Measurements from ENCODE around the gene SPEM1.

The SPEM1 gene

GRCh38 chr17:7405350-7406234 lies 14.5 kb upstream of the SPEM1 start:
- TF ChIP-seq, protein P1, sequence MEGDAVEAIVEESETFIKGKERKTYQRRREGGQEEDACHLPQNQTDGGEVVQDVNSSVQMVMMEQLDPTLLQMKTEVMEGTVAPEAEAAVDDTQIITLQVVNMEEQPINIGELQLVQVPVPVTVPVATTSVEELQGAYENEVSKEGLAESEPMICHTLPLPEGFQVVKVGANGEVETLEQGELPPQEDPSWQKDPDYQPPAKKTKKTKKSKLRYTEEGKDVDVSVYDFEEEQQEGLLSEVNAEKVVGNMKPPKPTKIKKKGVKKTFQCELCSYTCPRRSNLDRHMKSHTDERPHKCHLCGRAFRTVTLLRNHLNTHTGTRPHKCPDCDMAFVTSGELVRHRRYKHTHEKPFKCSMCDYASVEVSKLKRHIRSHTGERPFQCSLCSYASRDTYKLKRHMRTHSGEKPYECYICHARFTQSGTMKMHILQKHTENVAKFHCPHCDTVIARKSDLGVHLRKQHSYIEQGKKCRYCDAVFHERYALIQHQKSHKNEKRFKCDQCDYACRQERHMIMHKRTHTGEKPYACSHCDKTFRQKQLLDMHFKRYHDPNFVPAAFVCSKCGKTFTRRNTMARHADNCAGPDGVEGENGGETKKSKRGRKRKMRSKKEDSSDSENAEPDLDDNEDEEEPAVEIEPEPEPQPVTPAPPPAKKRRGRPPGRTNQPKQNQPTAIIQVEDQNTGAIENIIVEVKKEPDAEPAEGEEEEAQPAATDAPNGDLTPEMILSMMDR (IDR thresholded peaks at IDR 0.05; ENCODE audit: borderline replicate concordance, control extremely low read depth, extremely low read depth, insufficient read depth, missing control alignments) = no peak
- in situ Hi-C loops (cut with MboI; ENCODE audit: low sequenced_read_pairs, unreplicated experiment) = no loop called here
- DNase-seq (ENCODE audit: low spot score) = no peak

DNA sequence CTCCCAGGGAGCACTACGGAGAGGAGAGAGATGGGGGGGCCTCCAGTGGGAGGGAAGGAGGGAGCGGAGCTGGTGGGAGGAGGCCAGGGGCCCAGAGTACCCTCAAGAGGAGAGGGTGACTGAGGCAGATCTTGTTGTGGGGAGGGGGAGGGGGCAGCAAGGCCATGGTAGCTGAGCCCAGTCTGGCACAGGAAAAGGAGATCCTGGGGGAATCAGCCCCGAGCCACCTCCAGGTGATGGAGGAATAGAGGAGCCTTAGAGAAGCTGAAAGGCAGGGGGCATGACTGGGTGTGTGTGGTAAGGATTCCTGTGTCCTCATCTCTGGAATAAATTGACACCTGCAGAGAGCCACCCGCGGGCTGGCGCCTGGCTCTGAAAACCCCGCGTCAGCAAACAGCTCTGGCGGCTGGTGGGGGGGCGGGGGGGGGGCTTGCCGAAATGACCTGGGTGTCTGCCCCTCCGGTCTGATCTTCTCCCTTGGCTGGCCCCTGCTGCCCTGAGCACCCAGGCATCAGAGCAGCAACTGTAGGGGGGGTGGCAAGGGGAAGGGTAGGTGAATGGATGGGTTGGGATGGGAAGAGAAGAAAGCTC lies 13.8 kb upstream of the SPEM1 start:
- in situ Hi-C loops (cut with MboI; ENCODE audit: low sequenced_read_pairs, unreplicated experiment) = no loop called here
- TF ChIP-seq, protein P1 (IDR thresholded peaks at IDR 0.05; ENCODE audit: borderline replicate concordance, control extremely low read depth, extremely low read depth, insufficient read depth, missing control alignments) = no peak
- DNase-seq (ENCODE audit: low spot score) = no peak

GRCh38 chr17:7407082-7407481 lies 13.0 kb upstream of the SPEM1 start:
- in situ Hi-C loops (cut with MboI; ENCODE audit: low sequenced_read_pairs, unreplicated experiment) = no loop called here
- TF ChIP-seq, protein P1 (IDR thresholded peaks at IDR 0.05; ENCODE audit: borderline replicate concordance, control extremely low read depth, extremely low read depth, insufficient read depth, missing control alignments) = no peak

GRCh38 chr17:7407485-7408251 lies 12.5 kb upstream of the SPEM1 start, which contains the start of gene NLGN2:
Gene NLGN2 (plus strand): TSS chr17:7407845. CDS start chr17:7408256, 411 bp downstream.
- DNase-seq (ENCODE audit: low spot score) = no peak
- TF ChIP-seq, protein P1 (IDR thresholded peaks at IDR 0.05; ENCODE audit: borderline replicate concordance, control extremely low read depth, extremely low read depth, insufficient read depth, missing control alignments) = no peak
- in situ Hi-C loops (cut with MboI; ENCODE audit: low sequenced_read_pairs, unreplicated experiment) = no loop called here

More at GRCh38 chr17:7407082-7407481, 13.0 kb upstream of the SPEM1 start:
- DNase-seq (ENCODE audit: low spot score) = no peak

DNA sequence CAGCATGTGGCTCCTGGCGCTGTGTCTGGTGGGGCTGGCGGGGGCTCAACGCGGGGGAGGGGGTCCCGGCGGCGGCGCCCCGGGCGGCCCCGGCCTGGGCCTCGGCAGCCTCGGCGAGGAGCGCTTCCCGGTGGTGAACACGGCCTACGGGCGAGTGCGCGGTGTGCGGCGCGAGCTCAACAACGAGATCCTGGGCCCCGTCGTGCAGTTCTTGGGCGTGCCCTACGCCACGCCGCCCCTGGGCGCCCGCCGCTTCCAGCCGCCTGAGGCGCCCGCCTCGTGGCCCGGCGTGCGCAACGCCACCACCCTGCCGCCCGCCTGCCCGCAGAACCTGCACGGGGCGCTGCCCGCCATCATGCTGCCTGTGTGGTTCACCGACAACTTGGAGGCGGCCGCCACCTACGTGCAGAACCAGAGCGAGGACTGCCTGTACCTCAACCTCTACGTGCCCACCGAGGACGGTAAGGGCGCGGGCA lies 11.8 kb upstream of the SPEM1 start:
- TF ChIP-seq, protein P1 (IDR thresholded peaks at IDR 0.05; ENCODE audit: borderline replicate concordance, control extremely low read depth, extremely low read depth, insufficient read depth, missing control alignments) = no peak
- no peak for DNase-seq (ENCODE audit: low spot score)
- in situ Hi-C loops (cut with MboI; ENCODE audit: low sequenced_read_pairs, unreplicated experiment) = no loop called here

- no peak for DNase-seq (ENCODE audit: low spot score)
- in situ Hi-C loops (cut with MboI; ENCODE audit: low sequenced_read_pairs, unreplicated experiment) = no loop called here
- TF ChIP-seq, protein P1 (IDR thresholded peaks at IDR 0.05; ENCODE audit: borderline replicate concordance, control extremely low read depth, extremely low read depth, insufficient read depth, missing control alignments) = no peak
Observed at GRCh38 chr17:7408863-7409262, 11.3 kb upstream of the SPEM1 start.

All from GM13976 (cell line).